Adipose tissue (tissue), 3 donors: ENCODE data around the gene TFG. TPM values are rescaled to one million over a fixed set of nuclear protein-coding genes. Genes with fewer than 3 reads are reported as not detected.

Experiments used
- H3K27ac ChIP-seq: one replicate; pipeline ENCODE4 v1.5.1; 2013; ENCODE audit warnings: low read depth, low read length
- WGBS, 3 donors: extraction: QIAGEN DNeasy Blood & Tissue Kit; methylation state at CpG; one replicate each; pipeline ENCODE4 v1.1.7; 2013; 5-methylcytosine and 5-hydroxymethylcytosine counted together
- polyA plus RNA-seq, 3 donors: library from polyadenylated mRNA; stranded (reverse); fragments of 200-250 nt; gene quantifications; one replicate each; pipeline ENCODE4 v1.2.3, GENCODE V29; 2013
- donor health status: healthy with polysubstance abuse.
- donor health status: Bipolar disorder and iron deficiency.
- donor health status: healthy.

Gene TFG
- polyA plus RNA-seq, 3 donors: 50.0 to 69.7 (median 55.7) TPM

DNA sequence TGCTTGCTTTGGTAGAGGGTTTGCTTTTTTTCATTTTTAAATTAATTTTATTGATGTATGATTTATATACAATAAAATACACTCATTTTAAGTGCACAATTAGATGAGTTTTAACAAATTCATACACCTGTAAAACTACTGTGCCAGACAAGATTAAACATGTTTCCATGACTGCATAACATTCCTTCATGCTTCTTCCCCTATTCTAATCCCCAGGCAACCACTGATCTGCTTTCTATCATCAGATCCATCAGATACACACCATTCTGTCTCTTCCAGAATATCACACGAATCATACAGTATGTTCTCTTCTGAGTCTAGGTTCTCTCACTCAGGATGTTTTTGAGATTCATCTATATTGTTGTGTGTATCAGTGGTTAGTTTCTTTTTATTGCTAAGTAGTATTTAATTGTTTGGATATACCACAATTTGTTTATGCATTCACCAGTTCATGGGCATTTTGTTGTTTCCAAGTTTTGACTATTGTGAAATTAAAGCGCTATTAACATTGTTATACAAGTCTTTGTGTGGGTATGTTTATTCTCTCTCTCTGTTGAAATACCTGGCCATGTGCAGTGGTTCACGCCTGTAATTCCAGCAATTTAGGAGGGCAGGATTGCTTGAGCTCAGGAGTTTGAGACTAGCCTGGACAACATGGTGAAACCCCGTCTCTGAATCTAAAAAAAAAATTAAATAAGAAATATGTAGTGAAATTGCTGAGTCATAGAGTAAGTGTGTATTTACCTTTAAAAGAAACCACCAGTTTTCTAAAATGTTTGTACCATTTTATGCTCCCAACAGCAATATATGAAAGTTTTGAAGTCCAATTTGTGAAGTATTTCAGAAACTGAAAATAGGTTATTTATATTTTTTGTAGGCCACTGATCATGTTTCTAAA lies 7.0 kb upstream of the TFG start:
- 66 to 72% (median 68%) methylated on average over 4 of the region's 4 CpGs for WGBS, 3 donors
- no peak overlapping the region for H3K27ac ChIP-seq

DNA sequence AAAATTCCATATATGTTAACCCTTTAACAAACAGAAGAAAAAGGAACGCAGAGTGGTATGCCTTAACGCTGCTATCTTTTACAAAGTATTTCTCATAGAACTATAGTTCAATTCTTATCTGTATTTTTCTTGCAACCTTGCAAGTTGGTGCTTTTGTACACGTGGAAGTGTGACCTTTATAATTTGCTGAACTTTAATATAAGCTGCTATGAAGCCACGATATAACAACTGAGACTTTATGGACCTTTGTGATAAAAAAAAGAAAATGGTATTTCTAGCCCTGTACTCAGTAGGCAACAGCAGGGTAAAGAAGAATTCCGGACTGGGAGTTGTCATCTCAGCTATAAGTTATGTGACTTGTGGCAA lies 6.3 kb upstream of the TFG start:
- no peak overlapping the region for H3K27ac ChIP-seq
- WGBS, 3 donors: 73 to 80% (median 77%) methylated on average over 5 of the region's 5 CpGs

DNA sequence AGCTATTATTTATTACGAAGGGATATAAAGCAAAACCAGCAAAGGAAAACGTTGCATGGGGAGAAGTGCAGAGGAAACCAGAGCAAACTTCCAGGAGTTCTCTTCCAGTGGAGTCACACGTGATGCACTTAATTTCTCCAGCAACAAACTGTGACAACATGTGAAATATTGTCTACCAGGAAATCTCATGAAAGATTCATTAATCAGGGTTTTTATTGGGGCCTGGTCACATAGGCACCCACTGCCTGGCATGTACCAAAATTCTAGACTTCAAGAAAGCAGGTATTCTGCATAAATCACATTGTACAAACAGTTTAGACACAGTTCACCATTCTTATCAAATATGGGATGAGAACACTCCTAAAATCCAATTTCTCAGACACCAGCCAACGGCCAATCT lies 5.4 kb upstream of the TFG start:
- WGBS, 3 donors: 55 to 73% (median 55%) methylated on average over 4 of the region's 4 CpGs
- H3K27ac ChIP-seq: no peak overlapping the region

DNA sequence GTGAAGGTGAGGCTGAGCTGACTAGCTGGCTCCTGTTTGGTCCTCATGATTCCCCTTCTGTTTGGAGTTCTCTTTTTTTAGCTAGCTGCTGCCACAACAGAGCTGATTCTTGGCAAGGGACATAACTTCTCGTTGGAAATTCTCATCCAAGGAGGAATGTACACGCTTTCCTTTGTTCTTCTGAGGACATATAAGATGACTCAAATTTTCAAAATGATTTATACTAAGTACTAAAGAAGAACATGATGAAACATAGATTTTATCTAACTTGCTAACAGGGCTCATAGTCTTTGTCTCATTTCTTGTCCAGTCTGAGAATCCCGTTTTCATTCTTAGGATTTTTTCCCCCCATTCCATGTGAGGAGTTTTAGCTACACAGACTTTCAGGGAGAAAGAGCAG lies 2.9 kb upstream of the TFG start:
- WGBS, 3 donors: 66 to 76% (median 71%) methylated on average over 3 of the region's 3 CpGs
- no peak overlapping the region for H3K27ac ChIP-seq

DNA sequence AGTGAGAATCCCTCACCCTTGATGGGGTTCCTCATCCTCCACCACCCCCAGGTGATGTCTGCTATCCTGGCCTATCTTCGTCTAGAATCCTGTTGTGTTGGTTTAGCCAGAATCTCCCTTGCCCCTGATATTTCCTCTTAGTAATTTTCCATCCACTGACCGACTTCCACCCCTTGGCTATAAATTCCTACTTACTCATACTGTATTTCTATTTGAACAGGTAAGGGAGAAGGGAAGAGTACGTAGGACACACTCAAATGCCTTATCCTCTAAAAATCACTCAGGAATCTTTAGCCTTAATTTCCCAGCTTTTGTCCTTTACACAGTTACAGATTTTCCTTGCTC lies 678 bp upstream of the TFG start:
- WGBS, 3 donors: 73 to 90% (median 87%) methylated on average over 3 of the region's 3 CpGs
- no peak overlapping the region for H3K27ac ChIP-seq

DNA sequence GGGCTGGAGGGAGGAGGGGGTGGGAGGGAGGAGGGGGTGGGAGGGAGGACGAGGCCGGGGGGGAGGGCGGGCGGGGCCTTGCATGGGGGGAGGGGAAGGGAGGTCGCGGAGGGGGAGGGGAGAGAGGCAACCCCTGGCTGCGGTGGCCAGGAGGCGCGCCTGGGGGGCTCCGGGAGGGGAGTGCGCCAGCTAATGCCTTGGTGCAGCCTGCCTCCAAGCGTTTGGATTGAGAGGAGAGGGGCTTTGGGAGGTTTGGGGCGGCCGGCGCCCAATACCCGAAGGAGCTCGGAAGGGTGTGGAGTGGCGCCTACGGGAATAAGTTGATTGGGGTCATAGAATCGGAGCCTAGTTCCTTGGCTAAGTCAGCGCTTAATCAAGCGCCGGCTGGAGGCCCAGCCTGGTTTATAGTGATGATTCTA lies 557 bp downstream of the TFG start:
- H3K27ac ChIP-seq: peak overlapping the region; percentile 75
- WGBS, 3 donors: 0 to 2% (median 0%) methylated on average over 17 to 22 of the region's 23 CpGs

DNA sequence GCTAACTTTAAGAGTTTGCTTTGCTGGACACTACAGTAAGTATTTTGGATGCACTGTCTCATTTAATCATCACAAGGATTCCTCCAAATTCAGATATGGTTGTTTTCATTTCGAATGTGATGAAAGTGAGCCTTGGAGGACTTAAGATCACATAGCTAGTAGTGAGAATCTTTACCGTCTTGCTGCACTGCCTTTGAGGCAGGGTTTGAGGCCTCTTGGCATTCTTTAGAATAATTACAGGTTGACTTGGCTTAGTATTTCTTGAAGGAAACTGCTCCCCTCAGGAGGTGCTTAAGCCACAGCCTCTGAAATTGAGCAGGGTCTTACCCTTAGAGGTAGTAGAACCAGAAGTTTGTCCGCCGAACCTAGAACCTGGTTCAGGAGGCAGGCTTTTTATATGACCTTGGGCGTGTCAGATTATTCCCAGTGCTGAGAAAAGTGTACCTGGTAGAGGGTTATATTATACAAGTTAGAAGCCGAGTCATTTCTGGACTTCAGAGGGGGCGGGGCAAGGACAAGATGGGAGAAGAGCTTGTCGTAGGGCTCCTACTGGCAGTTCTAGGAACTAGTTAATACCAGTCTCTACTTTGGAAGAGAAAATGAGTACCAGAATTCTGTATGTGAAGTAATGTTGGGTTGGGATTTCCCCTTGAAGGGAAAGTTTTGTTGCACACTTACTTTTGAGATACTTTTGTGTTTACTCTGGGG lies 1.1 kb downstream of the TFG start:
- no peak overlapping the region for H3K27ac ChIP-seq
- WGBS, 3 donors: 12 to 29% (median 29%) methylated on average over 8 of the region's 8 CpGs

DNA sequence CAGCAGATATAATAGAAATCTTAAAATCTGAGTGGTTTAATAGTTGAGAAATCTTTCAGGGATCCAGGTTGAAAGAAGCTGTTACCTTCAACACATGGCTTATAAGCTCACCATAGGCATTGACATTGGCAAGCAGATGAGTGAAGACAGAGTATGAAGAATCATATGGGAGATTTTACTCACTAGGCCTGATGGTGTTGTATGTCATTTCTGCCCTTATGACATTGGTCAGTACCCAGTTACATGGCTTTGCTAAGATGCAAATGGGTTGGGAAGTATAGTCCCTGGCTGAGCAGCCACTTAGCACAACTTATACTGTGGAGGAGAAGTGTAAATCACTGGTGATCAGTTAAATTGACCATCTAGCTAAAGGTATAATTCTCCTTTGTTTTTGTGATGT lies 5.9 kb downstream of the TFG start:
- no peak overlapping the region for H3K27ac ChIP-seq

DNA sequence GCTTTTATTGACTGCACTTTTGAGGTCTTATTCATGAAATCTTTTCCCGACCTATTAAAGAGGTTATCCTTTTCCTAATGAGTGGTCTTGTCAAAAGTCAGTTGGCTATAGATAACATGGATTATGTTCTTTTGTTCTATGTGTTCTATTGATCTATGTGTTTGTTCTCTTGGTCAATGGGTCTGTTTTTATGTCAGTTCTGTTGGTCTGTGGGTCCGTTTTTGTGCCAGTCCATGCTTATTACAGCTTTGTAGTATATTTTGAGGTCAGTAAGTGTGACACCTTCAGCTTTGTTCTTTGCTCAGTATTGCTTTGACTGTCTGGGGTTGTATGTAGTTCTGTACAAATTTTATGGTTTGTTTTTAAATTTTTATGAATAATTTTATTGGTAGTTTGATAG lies 7.8 kb downstream of the TFG start:
- WGBS, 3 donors: 45 to 90% (median 86%) methylated on average over 2 of the region's 2 CpGs
- no peak overlapping the region for H3K27ac ChIP-seq

DNA sequence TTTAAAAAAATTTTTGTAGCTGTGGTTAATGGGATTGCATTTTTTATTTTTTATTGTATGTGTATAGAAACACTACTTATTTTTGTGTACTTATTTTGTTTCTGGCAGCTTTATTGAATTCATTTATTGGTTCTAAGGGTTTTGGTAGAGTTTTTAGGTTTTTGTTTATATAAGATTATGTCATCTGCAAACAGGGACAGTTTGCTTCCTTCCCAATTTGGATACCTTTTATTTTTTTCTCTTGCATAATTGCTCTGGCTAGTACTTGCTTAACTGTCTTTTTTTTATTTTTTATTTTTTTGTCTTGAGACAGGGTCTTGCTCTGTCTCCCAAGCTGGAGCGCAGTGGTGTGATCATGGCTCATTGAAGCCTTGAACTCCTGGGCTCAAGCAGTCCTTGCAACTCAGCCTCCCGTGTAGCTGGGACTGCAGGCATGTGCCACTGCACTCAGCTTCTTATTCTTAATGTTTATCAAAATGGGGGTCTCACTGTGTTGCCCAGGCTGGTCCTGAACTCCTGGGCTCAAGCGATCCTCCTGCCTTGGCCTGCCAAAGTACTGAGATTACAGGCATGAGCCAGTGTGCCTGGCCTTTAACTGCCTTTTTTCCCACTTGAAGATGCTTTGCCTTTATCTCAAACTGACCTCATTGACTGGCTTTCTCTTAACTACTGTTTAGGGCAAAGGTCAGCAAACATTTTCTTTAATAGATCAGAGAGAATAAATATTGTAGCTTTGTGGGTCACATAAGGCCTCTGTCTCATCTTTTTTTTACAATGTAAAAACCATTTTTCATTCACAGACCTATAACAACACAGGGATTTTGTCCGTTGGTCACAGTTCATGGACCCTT lies 8.6 kb downstream of the TFG start:
- H3K27ac ChIP-seq: no peak overlapping the region
- 84 to 93% (median 89%) methylated on average over 4 of the region's 4 CpGs for WGBS, 3 donors

DNA sequence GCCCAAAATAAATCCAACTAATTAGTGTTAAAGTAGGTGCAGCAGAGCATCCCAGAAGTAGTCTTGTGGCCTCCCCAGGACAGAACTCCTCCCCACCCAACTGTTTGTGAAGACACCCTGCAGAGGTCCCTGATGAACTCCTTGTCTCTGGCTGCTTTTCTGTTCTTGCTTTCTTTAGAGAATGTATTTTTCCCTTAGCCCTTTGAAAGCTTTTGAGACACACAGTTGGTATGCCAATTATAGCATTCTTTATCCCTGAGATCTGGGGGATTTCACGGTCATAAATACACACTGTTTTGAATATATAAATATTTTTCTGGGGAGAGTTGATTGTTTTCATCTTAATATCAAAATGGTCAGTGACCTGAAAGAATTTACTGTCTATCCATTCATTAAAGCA lies 9.8 kb downstream of the TFG start:
- H3K27ac ChIP-seq: no peak overlapping the region
- WGBS, 3 donors: 24 to 64% (median 58%) methylated on average over 1 of the region's 1 CpG

DNA sequence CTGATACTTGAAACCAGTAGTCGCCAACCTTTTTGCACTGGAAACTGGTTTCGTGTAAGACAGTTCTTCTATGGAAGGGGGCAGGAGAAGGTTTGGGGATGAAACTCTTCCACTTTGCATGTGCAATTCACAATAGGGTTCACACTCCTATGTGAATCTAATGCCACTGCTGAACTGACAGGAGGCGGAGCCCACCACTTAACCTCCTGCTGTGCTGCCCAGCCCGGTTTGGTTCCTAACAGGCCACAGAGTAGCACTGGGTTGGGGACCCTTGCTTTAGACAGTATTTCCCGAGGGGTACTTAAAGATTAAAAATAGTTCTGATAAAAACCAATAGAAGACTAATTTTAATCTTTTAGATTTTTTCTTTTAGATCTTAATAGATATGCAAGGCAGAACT lies 11.1 kb downstream of the TFG start:
- whole genome bisulfite sequencing, 3 donors: 76 to 85% (median 84%) methylated on average over 5 of the region's 5 CpGs
- no peak overlapping the region for H3K27ac ChIP-seq

DNA sequence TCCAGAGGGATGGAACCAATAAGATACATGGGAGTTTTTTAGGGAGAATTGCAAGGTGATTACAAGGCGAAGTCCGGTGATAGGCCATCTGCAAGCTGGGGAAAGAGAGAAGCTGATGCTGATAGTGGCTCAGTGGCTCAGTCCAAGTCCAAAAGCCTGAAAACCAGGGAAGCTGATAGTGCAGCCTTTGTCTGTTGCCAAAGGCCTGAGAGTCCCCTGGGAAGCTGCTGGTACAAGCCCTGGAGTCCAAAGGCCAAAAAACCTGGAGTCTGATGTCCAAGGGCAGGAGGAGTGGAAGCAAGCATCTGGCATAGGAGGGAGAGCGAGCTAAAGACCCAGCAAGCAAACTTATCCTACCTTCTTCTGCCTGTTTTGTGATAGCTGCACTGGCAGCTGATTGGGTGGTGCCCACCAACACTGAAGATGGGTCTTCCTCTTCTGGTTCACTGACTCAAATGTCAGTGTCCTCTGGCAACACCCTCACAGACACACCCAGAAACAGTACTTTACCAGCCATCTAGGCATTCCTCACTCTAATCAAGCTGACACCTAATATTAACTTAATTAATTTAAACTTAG lies 16.7 kb downstream of the TFG start:
- 89 to 98% (median 96%) methylated on average over 3 of the region's 3 CpGs for WGBS, 3 donors
- H3K27ac ChIP-seq: no peak overlapping the region

DNA sequence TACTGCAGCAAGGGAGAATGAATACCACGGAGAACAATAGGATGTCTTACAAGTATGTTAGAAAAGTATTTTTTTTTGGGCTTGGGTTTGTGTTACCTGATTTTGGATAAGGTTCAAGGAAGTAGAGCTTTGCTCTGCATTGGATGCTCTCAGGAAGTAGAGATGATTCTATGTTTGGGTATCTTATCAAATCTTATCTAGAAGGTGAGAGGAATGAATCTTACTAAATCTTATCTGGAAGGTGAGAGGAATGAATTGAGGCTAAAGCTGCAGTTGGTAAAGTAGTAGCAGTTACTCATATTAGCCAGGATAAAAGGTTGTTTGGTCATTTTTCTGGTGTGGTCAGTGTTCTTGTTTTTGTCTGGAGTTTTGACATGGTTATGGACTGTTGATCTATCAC lies 17.4 kb downstream of the TFG start:
- H3K27ac ChIP-seq: no peak overlapping the region
- WGBS, 3 donors: 78 to 95% (median 91%) methylated on average over 1 of the region's 1 CpG

DNA sequence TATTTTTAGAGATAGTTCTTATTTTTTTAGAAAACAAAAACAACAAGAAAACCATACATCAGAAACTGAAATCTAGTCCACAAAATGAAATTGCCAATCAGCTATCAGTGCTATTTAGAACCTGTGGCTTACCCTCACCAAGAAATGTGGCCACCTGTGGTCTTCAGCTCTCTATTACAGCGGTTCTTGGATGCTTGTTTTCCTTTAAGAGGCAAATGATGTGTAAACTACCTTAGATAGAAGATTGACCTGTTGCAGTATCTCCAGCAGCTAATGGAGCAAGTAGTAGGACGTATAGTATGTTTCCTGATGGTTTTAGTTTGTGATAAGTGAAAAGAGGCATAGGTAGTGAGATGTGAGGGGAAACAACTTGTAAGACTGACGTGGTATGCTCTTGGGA lies 21.2 kb downstream of the TFG start:
- H3K27ac ChIP-seq: no peak overlapping the region
- WGBS, 3 donors: 68 to 78% (median 69%) methylated on average over 3 of the region's 3 CpGs

DNA sequence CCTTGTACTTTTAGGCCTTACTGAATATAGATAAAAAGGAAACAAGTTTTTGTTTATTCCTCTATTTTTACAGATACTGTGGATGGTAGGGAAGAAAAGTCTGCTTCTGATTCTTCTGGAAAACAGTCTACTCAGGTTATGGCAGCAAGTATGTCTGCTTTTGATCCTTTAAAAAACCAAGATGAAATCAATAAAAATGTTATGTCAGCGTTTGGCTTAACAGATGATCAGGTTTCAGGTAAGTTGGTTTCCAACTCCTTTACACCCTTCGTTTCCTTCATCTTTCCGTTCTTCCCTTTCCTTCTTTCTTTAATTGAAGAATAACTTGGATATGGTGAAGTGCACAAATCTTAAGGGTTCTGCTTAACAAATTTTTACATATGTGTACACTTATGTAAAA lies 23.1 kb downstream of the TFG start:
- WGBS, 3 donors: 77 to 93% (median 90%) methylated on average over 3 of the region's 3 CpGs

DNA sequence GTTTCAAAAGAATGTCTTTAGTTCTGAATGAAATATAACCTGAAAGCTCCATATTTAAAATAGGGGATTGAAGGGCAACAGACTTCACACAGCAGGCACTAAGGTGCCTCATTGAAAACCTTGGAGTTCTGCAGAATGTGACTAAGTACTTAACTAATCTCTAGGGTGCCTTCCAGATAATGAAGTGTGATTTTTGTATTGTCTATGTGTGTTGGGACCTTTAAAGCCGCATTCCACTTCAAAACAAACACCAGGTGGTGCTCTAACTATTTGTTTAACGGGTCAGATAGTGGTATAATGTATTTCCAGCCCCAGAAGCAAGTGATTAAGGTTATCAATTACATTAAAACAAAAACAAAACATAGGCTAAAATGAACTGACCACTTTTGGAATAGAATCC lies 28.0 kb downstream of the TFG start:
- H3K27ac ChIP-seq: no peak overlapping the region
- WGBS, 3 donors: 18 to 52% (median 45%) methylated on average over 2 of the region's 2 CpGs

More for the DNA sequence above, 23.1 kb downstream of the TFG start:
- H3K27ac ChIP-seq: no peak overlapping the region

DNA sequence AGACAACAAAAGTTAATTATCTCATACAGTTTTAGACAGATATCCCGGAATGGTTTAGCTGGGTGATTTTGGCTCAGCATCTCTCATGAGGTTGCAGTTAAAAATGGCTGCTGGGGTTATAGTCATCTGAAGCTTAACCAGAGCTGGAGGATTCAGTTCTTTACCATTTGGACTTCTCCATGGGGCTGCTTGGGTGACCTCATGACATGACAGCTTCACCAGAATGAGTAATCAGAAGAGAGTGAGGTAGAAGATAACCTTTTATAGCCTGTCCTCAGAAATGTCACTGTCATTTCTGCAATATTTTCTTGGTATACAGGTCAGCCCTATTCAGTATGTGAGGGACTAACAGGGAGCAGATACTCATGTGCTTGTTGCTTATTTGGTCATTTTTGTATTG lies 30.9 kb downstream of the TFG start:
- WGBS, 3 donors: 84 to 96% (median 88%) methylated on average over 1 of the region's 1 CpG

DNA sequence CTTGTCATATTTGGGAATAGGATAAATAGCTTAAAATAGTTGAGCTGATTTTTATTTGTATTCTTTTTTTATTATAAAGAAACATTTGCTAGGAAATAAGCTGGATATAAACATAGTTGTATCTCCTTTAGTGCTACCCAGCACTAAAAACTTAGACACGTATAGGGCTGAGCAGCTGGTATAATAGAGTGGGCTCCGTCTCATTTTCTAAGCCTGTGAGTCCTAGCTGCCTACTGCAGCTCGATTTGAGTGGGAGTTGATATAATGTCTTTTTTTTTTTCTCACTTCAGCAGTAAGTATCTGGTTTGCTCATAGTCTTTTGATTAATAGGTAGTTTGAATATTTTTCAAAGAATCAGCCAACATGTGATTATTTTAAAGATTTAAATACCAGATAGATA lies 34.2 kb downstream of the TFG start:
- 87 to 90% (median 89%) methylated on average over 3 of the region's 3 CpGs for WGBS, 3 donors

More for the DNA sequence above, 30.9 kb downstream of the TFG start:
- no peak overlapping the region for H3K27ac ChIP-seq

More for the DNA sequence above, 34.2 kb downstream of the TFG start:
- H3K27ac ChIP-seq: no peak overlapping the region
